ENCODE measurements around the gene CMC4.

CMC4 gene

GRCh38 chrX:155070975-155071693 is at the start of gene CMC4, which contains the start of the genes BRCC3 and MTCP1:
Gene CMC4 (minus strand): TSS chrX:155071136. CDS start chrX:155064023, 7,113 bp downstream.
Gene BRCC3 (plus strand): TSS chrX:155071508. CDS start chrX:155071528, 20 bp downstream.
Gene MTCP1 (minus strand): TSS chrX:155071136. CDS start chrX:155066010, 5,126 bp downstream.
- no peak for DNase-seq (ENCODE audit: low read depth, low spot score)
- peak within 1 kb of the TSS; percentile 61 for H3K27ac ChIP-seq

DNA sequence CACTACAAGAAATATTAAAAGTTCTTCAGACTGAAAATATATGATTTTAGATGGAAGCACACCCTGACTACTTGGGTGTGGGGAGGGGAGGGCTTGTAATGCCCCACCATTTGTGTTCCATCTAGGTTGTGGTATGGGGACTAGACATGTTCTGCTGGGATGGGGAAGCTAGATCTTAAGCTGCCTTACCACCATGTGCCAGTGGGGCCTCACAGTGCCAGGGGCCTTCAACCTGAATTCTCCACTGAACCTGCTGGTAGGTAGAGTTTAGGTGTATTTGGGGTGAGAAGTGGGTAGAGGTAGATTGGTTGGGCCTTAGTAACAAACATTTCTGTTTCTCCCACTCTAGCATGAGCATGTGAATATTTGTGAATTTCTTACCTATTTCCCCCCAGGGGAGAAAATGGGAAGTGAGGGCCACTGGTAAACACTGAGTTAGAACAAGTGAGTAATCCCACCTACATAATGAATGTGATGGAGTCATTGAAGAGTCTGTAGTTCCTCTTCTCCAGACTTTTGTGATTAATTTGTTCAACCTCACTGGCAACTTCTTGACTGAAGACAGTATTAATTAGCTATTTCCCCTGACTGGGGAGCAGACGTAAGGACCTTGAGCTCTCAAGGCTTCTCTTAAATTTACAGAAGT is 44.4 kb upstream of the CMC4 start:
- no peak overlapping the region for H3K27ac ChIP-seq
- DNase-seq (ENCODE audit: low read depth, low spot score), result no peak

DNA sequence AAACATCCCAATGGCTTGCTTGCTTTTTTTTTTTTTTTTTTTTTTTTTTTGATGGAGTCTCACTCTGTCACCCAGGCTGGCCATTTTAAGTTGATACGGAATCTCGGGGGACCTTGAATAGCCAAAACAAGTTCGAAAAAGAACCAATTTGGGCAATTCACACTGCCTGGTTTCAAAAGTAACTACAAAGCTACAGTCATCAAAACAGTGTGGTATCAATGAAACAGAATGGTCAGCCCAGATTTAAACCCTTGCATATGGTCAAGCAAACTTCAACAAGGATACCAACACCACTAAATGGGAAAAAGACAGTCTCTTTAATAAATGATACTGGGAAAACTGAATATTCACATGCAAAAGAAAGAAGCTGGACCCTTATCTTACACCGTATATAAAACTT is 42.2 kb upstream of the CMC4 start:
- no peak for DNase-seq (ENCODE audit: low read depth, low spot score)
- peak overlapping the region; percentile 93 for H3K27ac ChIP-seq

DNA sequence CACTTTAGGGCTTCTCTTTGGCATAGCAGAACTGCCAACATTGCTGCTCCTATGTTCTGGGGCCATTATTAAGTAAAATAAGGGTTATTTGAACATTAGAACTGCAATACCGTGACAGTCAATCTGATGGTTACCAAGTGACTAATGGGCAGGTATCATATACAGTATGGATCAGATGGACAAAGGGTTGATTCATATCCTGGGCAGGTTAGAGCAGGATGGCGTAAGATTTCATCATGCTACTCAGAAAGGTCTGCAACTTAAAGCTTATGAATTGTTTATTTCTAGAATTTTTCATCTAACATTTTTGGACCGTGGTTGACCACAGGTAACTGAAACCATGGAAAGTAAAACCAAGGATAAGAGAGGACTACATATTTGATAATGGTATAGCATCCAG is 41.2 kb upstream of the CMC4 start:
- DNase-seq (ENCODE audit: low read depth, low spot score), result peak; percentile 37
- H3K27ac ChIP-seq, result peak overlapping the region; percentile 93

- H3K27ac ChIP-seq, result no peak overlapping the region
- no peak for DNase-seq (ENCODE audit: low read depth, low spot score)
These were observed 37.5 kb upstream of the CMC4 start for GRCh38 chrX:155108427-155108826.

GRCh38 chrX:155105919-155106318 is 35.0 kb upstream of the CMC4 start:
- DNase-seq (ENCODE audit: low read depth, low spot score), result no peak
- no peak overlapping the region for H3K27ac ChIP-seq

GRCh38 chrX:155094468-155095061 is 23.6 kb upstream of the CMC4 start:
- H3K27ac ChIP-seq, result no peak overlapping the region
- DNase-seq (ENCODE audit: low read depth, low spot score), result no peak

GRCh38 chrX:155086961-155087735 is 16.2 kb upstream of the CMC4 start:
- H3K27ac ChIP-seq, result no peak overlapping the region
- DNase-seq (ENCODE audit: low read depth, low spot score), result no peak

DNA sequence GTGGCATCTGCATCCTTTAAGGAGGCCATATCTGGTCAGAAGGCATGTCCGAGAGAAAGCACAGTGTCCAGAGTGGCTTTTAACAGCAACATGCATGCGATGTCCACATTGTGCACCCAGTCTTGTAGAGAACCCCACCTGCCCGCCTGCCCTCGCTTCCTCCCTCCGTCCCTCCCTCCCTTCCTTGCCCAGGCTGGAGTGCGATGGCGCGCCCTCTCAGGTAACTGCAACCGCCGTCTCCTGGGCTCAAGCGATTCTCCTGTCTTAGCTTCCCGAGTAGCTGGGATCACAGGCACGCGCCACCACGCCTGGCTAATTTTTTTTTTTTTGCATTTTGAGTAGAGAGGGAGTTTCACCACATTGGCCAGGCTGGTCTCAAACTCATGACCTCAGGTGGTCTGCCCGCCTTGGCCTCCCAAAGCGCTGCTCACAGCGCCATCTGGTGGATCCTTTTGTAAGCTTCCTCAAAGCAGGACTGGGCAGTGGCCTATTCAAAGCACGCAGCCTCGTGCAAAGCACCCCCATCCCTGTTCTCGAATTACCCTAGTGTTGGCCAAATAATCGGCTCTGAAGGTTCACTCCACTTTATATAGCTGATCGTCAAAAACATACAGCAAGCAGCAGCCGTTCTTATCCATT is 15.4 kb upstream of the CMC4 start:
- DNase-seq (ENCODE audit: low read depth, low spot score), result no peak
- no peak overlapping the region for H3K27ac ChIP-seq

DNA sequence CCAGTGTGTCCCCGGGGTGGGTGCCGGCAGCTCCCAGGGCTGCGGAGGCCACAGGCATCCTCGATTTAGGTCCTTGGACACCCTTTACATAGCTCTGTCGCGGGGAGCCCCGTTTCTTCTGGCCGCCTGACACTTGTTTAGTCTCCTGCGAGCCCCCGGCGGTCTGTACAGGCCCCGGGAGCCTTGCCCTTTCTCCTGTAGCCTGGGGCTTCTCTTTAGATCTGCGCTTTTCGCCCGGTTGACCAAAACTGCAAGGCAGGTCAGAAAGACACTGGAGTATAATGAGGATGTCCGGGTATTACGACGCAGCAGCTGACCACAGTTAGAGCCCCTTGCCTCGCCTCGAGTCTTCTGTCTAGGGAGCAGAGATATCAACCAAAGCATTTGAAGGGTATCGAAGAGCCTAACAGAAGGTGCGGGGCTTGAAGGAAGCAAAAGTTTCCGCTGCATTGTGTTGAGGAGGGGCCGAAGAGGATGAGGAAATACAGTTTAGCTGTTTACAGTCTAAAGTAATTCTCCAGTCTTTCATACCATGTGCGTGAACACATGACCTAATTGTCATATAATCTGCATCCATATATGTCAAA is 851 bp upstream of the CMC4 start:
- no peak for DNase-seq (ENCODE audit: low read depth, low spot score)
- H3K27ac ChIP-seq, result peak overlapping the region; percentile 61

DNA sequence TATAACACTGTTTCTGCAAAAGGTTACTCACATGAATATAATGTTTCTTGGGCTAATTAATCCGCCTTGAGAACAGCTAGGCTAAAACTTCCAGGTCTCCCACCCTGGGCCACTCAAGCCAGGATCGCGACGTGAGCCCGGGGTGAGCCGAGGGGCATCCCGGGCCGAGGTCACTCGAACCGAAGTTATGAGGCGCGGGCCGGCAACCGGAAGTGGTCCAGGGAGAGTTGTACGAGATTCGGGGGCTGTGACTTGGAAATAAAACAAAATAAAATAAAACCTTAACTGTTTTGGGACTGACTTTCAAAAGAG is 317 bp downstream of the CMC4 start:
- peak overlapping the region; percentile 61 for H3K27ac ChIP-seq
- no peak for DNase-seq (ENCODE audit: low read depth, low spot score)

- DNase-seq (ENCODE audit: low read depth, low spot score), result no peak
- peak overlapping the region; percentile 61 for H3K27ac ChIP-seq
These were observed 898 bp downstream of the CMC4 start for GRCh38 chrX:155070038-155070437.

- no peak overlapping the region for H3K27ac ChIP-seq
- DNase-seq (ENCODE audit: low read depth, low spot score), result no peak
These were observed 1.5 kb downstream of the CMC4 start for GRCh38 chrX:155069414-155069813.

GRCh38 chrX:155068165-155068564 is 2.8 kb downstream of the CMC4 start:
- no peak for DNase-seq (ENCODE audit: low read depth, low spot score)
- no peak overlapping the region for H3K27ac ChIP-seq

DNA sequence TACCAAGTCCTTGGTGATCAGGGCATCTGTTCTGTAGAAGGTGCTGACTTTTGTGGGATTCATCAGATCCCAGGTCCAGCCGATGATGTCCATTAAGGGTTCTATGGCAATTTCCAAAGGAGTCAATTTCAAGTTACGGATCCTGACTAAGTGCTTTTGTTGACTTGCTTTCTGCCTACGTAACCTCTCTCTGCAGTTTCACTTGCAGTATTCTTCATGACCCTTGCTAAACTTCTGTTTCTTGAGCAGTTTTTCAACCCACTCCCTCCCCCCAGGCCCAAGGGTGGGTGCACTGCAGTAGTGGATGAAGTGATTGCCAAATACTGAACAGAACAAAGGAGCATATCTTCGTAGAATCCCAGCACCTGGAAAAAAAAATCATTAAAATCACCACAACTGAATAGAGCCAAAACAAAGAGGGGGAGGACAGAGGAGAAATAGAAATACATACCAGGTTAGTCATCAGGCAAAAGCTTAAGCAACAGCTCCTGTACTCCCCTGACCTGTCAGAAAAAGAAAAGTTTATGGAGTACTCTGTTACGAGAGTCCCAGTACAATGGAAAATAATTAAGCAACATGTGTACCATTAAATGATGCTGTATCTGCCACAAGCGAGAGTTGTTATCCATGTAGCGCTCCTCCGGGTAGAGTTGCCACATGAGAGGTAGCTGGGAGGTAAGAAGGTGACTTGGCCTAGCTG is 5.8 kb downstream of the CMC4 start:
- DNase-seq (ENCODE audit: low read depth, low spot score), result no peak
- peak overlapping the region; percentile 29 for H3K27ac ChIP-seq

DNA sequence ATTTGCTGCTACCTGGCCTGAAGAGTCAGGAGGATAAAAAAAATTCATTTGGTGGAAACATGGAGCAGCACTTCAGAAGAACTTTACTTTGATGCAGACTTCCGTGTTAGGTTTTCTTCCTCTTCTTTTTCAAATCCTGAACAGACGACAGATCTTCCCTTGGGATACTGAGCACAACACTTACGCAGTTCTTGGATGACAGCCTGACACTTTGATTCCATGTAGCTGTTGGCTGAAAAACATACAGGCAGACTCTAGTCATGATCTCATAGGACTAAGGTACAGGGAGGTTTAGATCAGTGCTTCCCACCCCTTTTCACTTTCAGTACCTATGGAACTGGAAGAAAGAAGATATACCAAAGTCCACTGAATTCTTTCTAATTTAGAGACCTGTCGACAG is 9.2 kb downstream of the CMC4 start:
- no peak for DNase-seq (ENCODE audit: low read depth, low spot score)
- no peak overlapping the region for H3K27ac ChIP-seq

DNA sequence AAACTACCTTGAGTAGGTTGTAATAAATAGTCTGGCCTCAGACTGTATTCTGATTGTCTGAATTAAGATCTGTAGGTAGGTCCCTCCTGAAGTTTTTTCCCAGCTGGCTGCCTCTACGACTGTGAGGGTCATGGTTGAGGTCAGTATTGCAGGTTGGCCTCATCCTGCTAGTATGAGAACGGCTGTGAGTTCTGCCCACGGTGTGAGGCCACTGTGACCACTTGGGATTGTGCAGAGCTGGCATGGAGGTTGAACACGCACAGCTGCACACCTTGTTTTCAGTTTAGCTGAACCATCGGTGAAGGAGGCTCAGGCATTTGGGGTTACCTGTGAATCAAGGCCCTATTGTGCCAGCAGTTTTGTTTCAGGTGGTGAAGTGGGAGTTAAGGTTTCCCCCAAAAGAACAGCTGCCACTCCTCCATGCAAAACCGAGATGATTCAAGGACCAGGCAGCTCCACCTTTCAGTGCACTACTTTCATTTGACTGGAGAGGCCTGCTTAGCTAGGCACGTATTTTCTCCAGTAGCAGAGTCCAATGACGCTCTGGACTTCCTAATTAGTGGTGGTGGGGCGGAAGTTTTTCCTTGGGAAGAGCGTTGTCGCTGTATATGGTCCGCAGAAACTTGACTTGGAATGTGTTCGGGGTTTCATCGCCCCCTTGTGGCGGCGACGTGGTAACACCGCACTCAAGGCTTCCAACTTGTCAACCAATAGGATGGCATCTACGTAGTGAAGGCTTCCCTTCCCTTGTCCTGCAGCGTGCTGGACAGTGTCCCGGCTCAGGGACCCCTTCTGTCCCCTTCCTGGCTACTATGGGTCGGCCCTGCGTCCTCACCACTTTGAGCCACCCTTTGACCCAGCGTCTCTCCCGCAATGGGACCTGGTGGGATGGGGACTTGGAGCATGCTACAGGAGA is 13.8 kb downstream of the CMC4 start:
- H3K27ac ChIP-seq, result no peak overlapping the region
- DNase-seq (ENCODE audit: low read depth, low spot score), result no peak

- no peak overlapping the region for H3K27ac ChIP-seq
- no peak for DNase-seq (ENCODE audit: low read depth, low spot score)
These were observed 14.5 kb downstream of the CMC4 start for GRCh38 chrX:155056471-155056870.
